ENCODE measurements around the gene TMED10. TPM values are rescaled to one million over a fixed set of nuclear protein-coding genes. Genes with fewer than 3 reads are reported as not detected.
A peak's percentile ranks its signal among the peaks of the same experiment; 100 is the strongest.

The TMED10 gene
- total RNA-seq, 1 donor: 306 TPM

- Histone ChIP-seq H3K9me3 (ENCODE audit: low read depth, low read length) (no peaks in the 10 kb centered on the region), H3K4me1 (ENCODE audit: insufficient read depth, low read length) (peaks cover 29% of the 10 kb centered on the region), H3K79me2 (ENCODE audit: insufficient read depth, low read length) (peaks cover 16% of the 10 kb centered on the region), H3K27ac (ENCODE audit: low read depth, low read length) (no peak overlapping the region), H3K27me3 (ENCODE audit: insufficient read depth, low read length) (no peaks in the 10 kb centered on the region), H2AFZ (ENCODE audit: low read length) (no peak overlapping the region), H3K36me3 (ENCODE audit: insufficient read depth, low read length) (peaks cover 49% of the 10 kb centered on the region), H3K4me3 (ENCODE audit: insufficient read depth, low read length) (no peak overlapping the region), H4K20me1 (ENCODE audit: insufficient read depth, low read length) (no peaks in the 10 kb centered on the region), H3K4me2 (ENCODE audit: insufficient read depth, low read length) (no peak overlapping the region)
- TF ChIP-seq, protein P1, sequence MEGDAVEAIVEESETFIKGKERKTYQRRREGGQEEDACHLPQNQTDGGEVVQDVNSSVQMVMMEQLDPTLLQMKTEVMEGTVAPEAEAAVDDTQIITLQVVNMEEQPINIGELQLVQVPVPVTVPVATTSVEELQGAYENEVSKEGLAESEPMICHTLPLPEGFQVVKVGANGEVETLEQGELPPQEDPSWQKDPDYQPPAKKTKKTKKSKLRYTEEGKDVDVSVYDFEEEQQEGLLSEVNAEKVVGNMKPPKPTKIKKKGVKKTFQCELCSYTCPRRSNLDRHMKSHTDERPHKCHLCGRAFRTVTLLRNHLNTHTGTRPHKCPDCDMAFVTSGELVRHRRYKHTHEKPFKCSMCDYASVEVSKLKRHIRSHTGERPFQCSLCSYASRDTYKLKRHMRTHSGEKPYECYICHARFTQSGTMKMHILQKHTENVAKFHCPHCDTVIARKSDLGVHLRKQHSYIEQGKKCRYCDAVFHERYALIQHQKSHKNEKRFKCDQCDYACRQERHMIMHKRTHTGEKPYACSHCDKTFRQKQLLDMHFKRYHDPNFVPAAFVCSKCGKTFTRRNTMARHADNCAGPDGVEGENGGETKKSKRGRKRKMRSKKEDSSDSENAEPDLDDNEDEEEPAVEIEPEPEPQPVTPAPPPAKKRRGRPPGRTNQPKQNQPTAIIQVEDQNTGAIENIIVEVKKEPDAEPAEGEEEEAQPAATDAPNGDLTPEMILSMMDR (IDR thresholded peaks at IDR 0.05; ENCODE audit: extremely low read depth, low read depth, low read length): no peak
- DNase-seq (ENCODE audit: insufficient read length, low spot score, missing footprints): no peak
Measured at GRCh38 chr14:75121552-75121951, 54.9 kb downstream of the TMED10 start.

GRCh38 chr14:75120541-75121291 is 55.7 kb downstream of the TMED10 start:
- H2AFZ ChIP-seq (ENCODE audit: low read length): no peak overlapping the region
- H3K4me2 ChIP-seq (ENCODE audit: insufficient read depth, low read length): no peak overlapping the region
- H3K27me3 ChIP-seq (ENCODE audit: insufficient read depth, low read length): no peaks in the 10 kb centered on the region
- H3K4me3 ChIP-seq (ENCODE audit: insufficient read depth, low read length): no peak overlapping the region
- peaks cover 23% of the 10 kb centered on the region for H3K4me1 ChIP-seq (ENCODE audit: insufficient read depth, low read length)
- H3K27ac ChIP-seq (ENCODE audit: low read depth, low read length): no peak overlapping the region
- DNase-seq (ENCODE audit: insufficient read length, low spot score, missing footprints): no peak
- H3K36me3 ChIP-seq (ENCODE audit: insufficient read depth, low read length): peaks cover 57% of the 10 kb centered on the region
- peaks cover 10% of the 10 kb centered on the region for H3K79me2 ChIP-seq (ENCODE audit: insufficient read depth, low read length)
- H3K9me3 ChIP-seq (ENCODE audit: low read depth, low read length): no peaks in the 10 kb centered on the region
- H4K20me1 ChIP-seq (ENCODE audit: insufficient read depth, low read length): no peaks in the 10 kb centered on the region
- TF ChIP-seq, protein P1 (IDR thresholded peaks at IDR 0.05; ENCODE audit: extremely low read depth, low read depth, low read length): no peak

- Histone ChIP-seq H3K36me3 (ENCODE audit: insufficient read depth, low read length) (peaks cover 71% of the 10 kb centered on the region), H3K4me3 (ENCODE audit: insufficient read depth, low read length) (no peak overlapping the region), H3K4me1 (ENCODE audit: insufficient read depth, low read length) (peaks cover 11% of the 10 kb centered on the region), H3K79me2 (ENCODE audit: insufficient read depth, low read length) (peaks cover 4% of the 10 kb centered on the region), H3K27ac (ENCODE audit: low read depth, low read length) (peak overlapping the region; percentile 3), H4K20me1 (ENCODE audit: insufficient read depth, low read length) (no peaks in the 10 kb centered on the region), H2AFZ (ENCODE audit: low read length) (no peak overlapping the region), H3K27me3 (ENCODE audit: insufficient read depth, low read length) (no peaks in the 10 kb centered on the region), H3K9me3 (ENCODE audit: low read depth, low read length) (no peaks in the 10 kb centered on the region), H3K4me2 (ENCODE audit: insufficient read depth, low read length) (no peak overlapping the region)
- DNase-seq (ENCODE audit: insufficient read length, low spot score, missing footprints): no peak
- TF ChIP-seq, protein P1 (IDR thresholded peaks at IDR 0.05; ENCODE audit: extremely low read depth, low read depth, low read length): no peak
Measured at GRCh38 chr14:75119056-75119455, 57.4 kb downstream of the TMED10 start.

GRCh38 chr14:75113932-75114539 is 62.4 kb downstream of the TMED10 start:
- H3K27me3 ChIP-seq (ENCODE audit: insufficient read depth, low read length): no peaks in the 10 kb centered on the region
- H2AFZ ChIP-seq (ENCODE audit: low read length): no peak overlapping the region
- H3K9me3 ChIP-seq (ENCODE audit: low read depth, low read length): no peaks in the 10 kb centered on the region
- peaks cover under 1% of the 10 kb centered on the region for H3K4me1 ChIP-seq (ENCODE audit: insufficient read depth, low read length)
- H3K79me2 ChIP-seq (ENCODE audit: insufficient read depth, low read length): no peaks in the 10 kb centered on the region
- TF ChIP-seq, protein P1 (IDR thresholded peaks at IDR 0.05; ENCODE audit: extremely low read depth, low read depth, low read length): no peak
- DNase-seq (ENCODE audit: insufficient read length, low spot score, missing footprints): no peak
- H4K20me1 ChIP-seq (ENCODE audit: insufficient read depth, low read length): no peaks in the 10 kb centered on the region
- H3K27ac ChIP-seq (ENCODE audit: low read depth, low read length): no peak overlapping the region
- peaks cover 91% of the 10 kb centered on the region for H3K36me3 ChIP-seq (ENCODE audit: insufficient read depth, low read length)
- no peak overlapping the region for H3K4me3 ChIP-seq (ENCODE audit: insufficient read depth, low read length)
- H3K4me2 ChIP-seq (ENCODE audit: insufficient read depth, low read length): no peak overlapping the region

Data from osteoblast (primary cell).